ENCODE measurements around the gene SLCO4A1. TPM values are rescaled to one million over a fixed set of nuclear protein-coding genes. Genes with fewer than 3 reads are reported as not detected.

SLCO4A1 gene
- total RNA-seq, 1 experiment from 2014 or later, result 91.6 TPM

- DNase-seq (ENCODE audit: extremely low read depth, low read depth), result no peak
These were observed 54.2 kb downstream of the SLCO4A1 start for GRCh38 chr20:62696434-62696957.

DNA sequence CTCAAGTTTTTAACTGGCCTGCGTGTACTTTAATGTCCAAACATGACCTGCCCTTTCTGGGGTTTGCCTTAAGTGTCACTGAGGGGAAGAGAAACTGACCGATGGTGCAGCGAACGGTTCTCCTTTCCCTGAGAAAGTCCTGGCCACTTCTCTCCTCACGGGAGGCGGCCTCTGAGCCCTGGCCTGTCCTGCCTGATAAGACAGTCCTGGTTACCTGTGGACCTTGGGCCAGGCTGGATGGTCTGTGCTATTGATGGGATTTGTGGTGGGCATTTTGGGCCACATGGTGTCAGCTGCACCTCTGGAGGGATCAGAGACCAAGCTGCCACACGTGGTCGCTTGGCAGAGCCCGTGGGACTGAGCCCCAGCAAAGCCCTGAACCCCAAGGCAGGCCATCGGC lies 54.7 kb downstream of the SLCO4A1 start:
- DNase-seq (ENCODE audit: extremely low read depth, low read depth), result no peak

DNA sequence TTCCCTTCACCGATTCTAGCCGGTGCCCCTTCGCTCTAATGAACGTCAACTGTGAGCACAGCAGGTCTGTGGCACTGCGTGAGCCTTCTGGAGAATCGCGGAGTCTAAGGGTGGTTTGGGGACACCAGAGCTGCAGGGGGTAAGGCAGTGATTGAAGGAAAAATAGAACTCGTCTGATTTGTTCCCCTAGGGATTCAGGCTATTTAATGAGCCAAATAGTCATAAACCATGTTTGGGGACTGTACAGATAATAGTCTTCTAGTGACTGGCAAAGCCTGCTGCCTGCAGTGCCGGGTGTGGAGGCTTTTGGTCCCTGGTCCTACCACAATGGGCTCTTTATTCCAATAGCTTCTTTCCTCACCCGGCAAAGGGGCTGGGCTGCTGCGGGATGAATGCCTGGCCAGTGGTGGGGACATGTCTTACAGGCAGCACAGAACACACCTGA lies 55.2 kb downstream of the SLCO4A1 start:
- no peak for DNase-seq (ENCODE audit: extremely low read depth, low read depth)

- no peak for DNase-seq (ENCODE audit: extremely low read depth, low read depth)
These were observed 55.9 kb downstream of the SLCO4A1 start for GRCh38 chr20:62698231-62698630.

DNA sequence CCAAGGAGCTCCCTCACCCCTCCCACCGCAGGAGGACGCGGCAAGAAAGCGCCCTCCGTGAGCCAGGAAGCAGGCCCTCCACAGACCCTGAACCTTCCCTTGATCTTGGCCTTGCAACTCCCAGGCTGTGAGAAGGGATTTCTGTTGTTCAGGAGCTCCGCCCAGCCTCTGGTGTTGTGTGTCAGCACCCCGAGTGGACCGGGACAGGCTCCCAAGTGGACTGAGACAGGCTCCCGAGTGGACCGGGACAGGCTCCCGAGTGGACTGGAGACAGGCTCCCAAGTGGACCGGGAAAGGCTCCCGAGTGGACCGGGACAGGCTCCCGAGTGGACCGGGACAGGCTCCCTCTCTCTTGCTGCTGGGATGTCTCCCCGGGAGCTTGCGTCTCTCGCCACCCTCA lies 57.0 kb downstream of the SLCO4A1 start:
- DNase-seq (ENCODE audit: extremely low read depth, low read depth), result no peak

DNA sequence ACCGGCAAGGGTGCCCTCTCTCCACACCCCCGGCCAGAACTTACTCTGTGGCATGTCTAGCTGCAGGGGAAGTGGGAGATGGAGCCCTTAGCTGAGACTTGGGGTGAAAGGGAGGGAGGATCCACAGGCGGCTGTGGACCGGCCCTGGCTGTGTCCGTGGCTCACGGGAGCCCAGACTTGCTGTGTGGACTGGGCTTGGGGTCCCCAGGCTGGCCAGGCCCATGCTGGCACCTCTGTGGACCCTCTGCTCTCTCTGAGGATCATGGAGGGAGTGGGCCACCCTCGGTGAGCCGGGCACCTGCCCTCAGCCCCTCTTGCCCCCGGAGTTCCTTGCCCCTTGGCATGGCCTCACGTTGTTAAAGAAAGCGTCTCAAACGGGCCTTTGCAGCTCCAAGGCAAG lies 57.4 kb downstream of the SLCO4A1 start:
- DNase-seq (ENCODE audit: extremely low read depth, low read depth), result no peak

DNA sequence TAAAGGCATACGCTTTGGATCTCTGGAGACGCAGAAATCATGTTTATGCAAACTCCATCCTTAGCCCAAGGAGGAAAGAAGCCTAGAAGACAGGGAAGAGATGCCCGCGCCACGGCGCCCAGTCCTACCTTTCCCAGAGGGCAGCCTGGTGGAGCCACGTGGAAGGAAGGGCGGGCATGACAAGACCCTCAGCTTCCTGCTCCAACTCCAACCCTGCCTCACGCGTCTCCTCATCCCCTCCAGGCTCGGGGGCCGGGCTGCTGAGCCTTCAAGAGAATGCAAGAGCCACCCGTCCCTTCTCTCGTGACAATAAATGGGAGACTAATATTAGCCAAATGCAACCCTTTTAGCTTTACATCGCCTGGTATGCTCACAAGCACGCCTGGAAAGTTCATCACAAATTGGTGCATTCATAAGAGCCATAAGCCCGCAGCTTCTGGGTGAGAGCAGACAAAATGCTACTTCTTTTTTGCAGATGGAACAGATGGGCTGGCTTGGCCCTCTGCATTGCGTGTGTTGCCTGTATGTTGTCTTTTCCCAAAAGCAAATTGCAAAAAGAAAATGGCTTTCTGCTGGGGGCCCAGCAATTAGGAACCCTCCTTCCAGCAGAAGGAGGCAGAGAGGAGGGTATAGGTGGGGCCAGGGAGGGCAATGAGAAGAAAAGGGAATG lies 58.1 kb downstream of the SLCO4A1 start:
- no peak for DNase-seq (ENCODE audit: extremely low read depth, low read depth)

DNA sequence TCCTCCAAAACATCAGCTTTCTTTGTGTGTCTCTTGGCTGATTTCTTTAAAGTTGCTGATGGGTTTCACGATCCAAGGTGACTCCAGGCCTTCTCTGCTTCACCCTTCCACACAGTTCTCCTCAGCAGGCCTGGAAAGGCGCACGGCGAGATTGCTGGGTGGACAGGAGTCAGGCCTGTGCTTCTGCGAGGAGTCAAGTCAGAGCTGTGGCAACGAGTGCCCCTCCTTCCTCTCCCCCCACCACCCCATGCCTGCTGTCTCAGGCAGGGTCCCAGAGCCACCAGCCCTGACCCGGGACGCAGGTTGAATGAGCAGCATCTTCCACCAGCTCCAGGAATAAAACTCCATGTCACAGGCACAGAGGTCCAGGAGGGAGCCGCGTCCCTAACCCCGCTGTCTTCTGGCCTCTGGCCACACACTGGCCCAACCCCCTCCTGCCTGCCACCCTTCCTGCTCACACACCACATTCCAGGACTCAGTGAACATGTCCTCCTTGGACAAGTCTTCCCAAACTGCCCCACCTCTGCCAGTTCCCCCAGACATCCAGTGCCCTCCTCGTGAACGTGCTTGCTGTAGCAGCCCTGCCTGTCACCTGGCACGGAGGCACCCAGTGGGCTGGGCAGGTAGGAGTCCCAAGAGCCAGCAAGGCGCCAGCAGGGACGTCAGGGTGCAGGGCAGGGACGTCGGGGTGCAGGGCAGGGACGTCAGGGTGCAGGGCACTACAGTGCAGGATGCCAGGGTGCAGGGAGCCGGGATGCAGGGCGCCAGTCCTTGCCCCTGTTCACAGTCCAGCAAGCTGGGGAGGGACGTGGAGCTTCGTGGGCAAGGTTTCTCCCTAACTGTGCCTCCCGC lies 59.1 kb downstream of the SLCO4A1 start:
- no peak for DNase-seq (ENCODE audit: extremely low read depth, low read depth)

DNA sequence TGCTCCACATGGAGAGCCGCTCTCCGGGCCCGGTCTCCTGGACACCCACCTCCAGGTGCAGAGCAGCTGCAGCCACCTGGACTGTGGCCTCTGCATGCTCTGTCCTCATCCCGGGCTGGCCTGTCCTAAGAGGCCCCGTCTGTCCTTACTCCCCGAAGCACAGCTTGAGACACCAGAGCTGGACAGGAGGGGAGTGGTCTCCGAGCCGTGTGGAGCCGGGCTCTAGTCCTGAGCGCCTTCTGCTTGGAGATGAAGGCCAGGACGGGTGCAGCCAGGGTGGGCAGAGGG lies 59.7 kb downstream of the SLCO4A1 start:
- DNase-seq (ENCODE audit: extremely low read depth, low read depth), result no peak

- peak; percentile 92 for DNase-seq (ENCODE audit: extremely low read depth, low read depth)
These were observed 60.9 kb downstream of the SLCO4A1 start for GRCh38 chr20:62702895-62703852.

DNA sequence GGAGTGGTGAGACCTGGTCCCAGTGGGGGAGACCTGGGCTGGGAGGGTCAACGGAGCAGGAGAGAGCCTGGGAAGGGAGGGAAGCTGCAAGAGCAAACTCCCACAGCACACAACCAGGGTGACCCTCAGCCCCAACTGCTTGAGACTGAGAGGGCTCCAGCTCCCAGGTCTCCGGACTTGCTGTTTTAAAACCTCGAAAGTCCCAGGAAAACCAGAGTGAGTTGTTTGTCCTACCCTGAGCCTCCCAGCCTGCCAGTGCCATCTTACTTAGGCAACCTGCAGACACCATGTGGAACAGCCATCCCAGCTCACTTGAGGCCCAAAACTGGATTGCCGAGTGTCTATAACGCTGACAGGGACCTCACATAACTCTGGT lies 61.5 kb downstream of the SLCO4A1 start:
- peak; percentile 21 for DNase-seq (ENCODE audit: extremely low read depth, low read depth)

- peak; percentile 97 for DNase-seq (ENCODE audit: extremely low read depth, low read depth)
These were observed 62.1 kb downstream of the SLCO4A1 start for GRCh38 chr20:62704341-62704948.

- peak; percentile 38 for DNase-seq (ENCODE audit: extremely low read depth, low read depth)
These were observed 63.3 kb downstream of the SLCO4A1 start for GRCh38 chr20:62705627-62706026.

GRCh38 chr20:62706344-62706743 lies 64.0 kb downstream of the SLCO4A1 start:
- DNase-seq (ENCODE audit: extremely low read depth, low read depth), result no peak

DNA sequence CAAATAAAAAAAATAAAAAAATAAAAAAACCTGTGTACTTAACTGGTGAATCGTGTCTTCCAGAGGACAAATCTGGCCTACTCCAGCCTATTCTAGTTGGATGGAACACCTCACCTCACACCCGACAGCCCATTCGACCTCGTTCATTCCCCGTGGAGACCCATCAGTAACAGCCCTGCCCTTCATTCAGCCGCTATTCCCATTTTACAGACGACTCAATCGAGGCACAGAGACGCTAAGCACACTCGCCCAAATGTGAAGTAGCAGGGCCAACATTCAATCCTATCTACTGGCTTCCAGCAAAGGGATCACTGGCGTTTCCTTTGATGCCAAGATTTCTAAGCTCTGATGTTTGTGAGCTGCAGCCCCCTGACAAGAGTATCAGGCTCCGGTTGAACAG lies 64.6 kb downstream of the SLCO4A1 start:
- DNase-seq (ENCODE audit: extremely low read depth, low read depth), result no peak

- no peak for DNase-seq (ENCODE audit: extremely low read depth, low read depth)
These were observed 65.1 kb downstream of the SLCO4A1 start for GRCh38 chr20:62707276-62707920.

GRCh38 chr20:62707921-62708521 lies 65.7 kb downstream of the SLCO4A1 start:
- DNase-seq (ENCODE audit: extremely low read depth, low read depth), result peak; percentile 29

DNA sequence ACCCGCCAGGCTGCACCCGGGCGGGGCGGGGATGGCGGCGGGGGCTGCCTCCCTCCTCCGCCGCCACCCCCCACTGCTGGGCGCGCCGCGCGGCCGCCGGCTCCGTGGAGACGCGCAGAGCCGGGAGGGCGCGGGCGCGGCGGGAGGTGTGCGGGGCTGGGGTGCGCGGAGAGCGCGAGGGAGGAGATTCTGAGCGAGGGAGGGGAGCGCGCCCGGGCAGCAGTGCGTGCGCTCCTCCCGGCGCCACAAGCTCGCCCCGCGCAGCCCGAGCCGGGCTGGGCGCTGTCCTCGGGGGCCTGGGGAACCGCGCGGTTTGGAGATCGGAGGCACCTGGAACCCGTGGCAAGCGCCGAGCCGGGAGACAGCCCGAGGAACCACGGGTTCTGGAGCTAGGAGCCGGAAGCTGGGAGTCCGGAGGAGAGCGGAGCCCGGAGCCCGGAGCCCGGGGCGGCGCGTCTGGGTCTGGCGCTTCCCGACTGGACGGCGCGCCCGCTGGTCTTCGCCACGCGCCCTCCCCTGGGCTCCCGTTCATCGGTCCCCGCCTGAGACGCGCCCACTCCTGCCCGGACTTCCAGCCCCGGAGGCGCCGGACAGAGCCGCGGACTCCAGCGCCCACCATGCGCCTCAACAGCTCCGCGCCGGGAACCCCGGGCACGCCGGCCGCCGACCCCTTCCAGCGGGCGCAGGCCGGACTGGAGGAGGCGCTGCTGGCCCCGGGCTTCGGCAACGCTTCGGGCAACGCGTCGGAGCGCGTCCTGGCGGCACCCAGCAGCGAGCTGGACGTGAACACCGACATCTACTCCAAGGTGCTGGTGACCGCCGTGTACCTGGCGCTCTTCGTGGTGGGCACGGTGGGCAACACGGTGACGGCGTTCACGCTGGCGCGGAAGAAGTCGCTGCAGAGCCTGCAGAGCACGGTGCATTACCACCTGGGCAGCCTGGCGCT lies 66.6 kb downstream of the SLCO4A1 start, which contains the start of gene NTSR1:
Gene NTSR1 (plus strand): TSS at position 246 of the 946 bp plus-strand sequence. CDS start 372 bp downstream, at position 618.
- DNase-seq (ENCODE audit: extremely low read depth, low read depth), result no peak
